Body of pancreas (tissue), 4 donors: ENCODE results near the gene UGT1A5. TPM values are rescaled to one million over a fixed set of nuclear protein-coding genes. Genes with fewer than 3 reads are reported as not detected.

Source experiments
- ATAC-seq: fragments of 150-250 bp; one replicate; pipeline ENCODE4 v1.9.1; 2016
- DNase-seq, 4 donors: peaks; one replicate each; pipeline ENCODE4 v3.0.0-alpha.2; 2019
- H3K27ac ChIP-seq, 4 donors: fragments of 200-600 bp; sonication (generic); 1 replicate in 3 of 4; 2 replicates in 1 of 4; pipeline versions ENCODE4 v1.5.1 to v1.6.1; 2016 to 2019; ENCODE audit warnings: mild to moderate bottlenecking in 1 of 4, mixed read lengths in 1 of 4, moderate library complexity in 1 of 4
- H3K27me3 ChIP-seq, 2 donors: fragments of 200-600 bp; sonication (generic); one replicate each; pipeline ENCODE4 v1.6.0; 2016; ENCODE audit warnings: mild to moderate bottlenecking in 1 of 2
- H3K36me3 ChIP-seq, 2 donors: fragments of 200-600 bp; sonication (generic); replicated peaks in 1 of 2; 2 replicates each; pipeline ENCODE4 v1.5.1; 2016; ENCODE audit warnings: low read depth in 2 of 2; ENCODE audit not compliant: insufficient read depth in 1 of 2
- H3K4me1 ChIP-seq: fragments of 200-600 bp; sonication (generic); one replicate; pipeline ENCODE4 v1.6.0; 2016
- H3K4me3 ChIP-seq, 2 donors: fragments of 200-600 bp; sonication (generic); 1 replicate in 1 of 2; 2 replicates in 1 of 2; pipeline ENCODE4 v1.5.1; 2016 to 2019
- H3K9me3 ChIP-seq, 3 donors: fragments of 200-600 bp; sonication (generic); 1 replicate in 2 of 3; 2 replicates in 1 of 3; pipeline ENCODE4 v1.5.1; 2016
- CTCF ChIP-seq, 7 experiments: fragments of 450-650 bp in 4 of 7; fragments of 200-600 bp in 3 of 7; sonication (generic) in 3 of 7; IDR thresholded peaks; one replicate each; pipeline ENCODE4 v1.5.1; 2016 to 2019; ENCODE audit warnings: antibody characterized with exemption in 7 of 7
- POLR2A ChIP-seq, 3 donors: fragments of 450-650 bp; IDR thresholded peaks; one replicate each; pipeline ENCODE4 v1.6.1; 2016; ENCODE audit warnings: antibody characterized with exemption in 3 of 3, mild to moderate bottlenecking in 2 of 3
- WGBS, 2 donors: methylation state at CpG; one replicate each; pipeline ENCODE4 v1.1.5; 2017; 5-methylcytosine and 5-hydroxymethylcytosine counted together
- intact Hi-C: fragments of 100-400 bp; cut with DNase I; formaldehyde crosslinking; loops from one replicate; pipeline ENCODE4 v1.15.1; 2023
- total RNA-seq, 2 donors: library from RNA; depleted of rRNA; stranded (reverse); fragments of >200 nt; gene quantifications; one replicate each; pipeline ENCODE4 v1.1.0, GENCODE V29; 2016

The UGT1A5 gene
- total RNA-seq, 2 donors from 2014 or later, result not detected

GRCh38 chr2:233822101-233822771, 109.5 kb downstream of the UGT1A5 start:
- no peaks in the 10 kb centered on the region for H3K27me3 ChIP-seq
- DNase-seq (no peak), ATAC-seq (no peak)
- intact Hi-C loops, result no loop called here
- H3K4me3 ChIP-seq, result no peak overlapping the region
- no peak overlapping the region for H3K27ac ChIP-seq
- TF ChIP-seq CTCF (IDR thresholded peaks at IDR 0.05), result no peak
- TF ChIP-seq POLR2A (IDR thresholded peaks at IDR 0.05), result no peak
- no peaks in the 10 kb centered on the region for H3K9me3 ChIP-seq
- H3K4me1 ChIP-seq, result no peaks in the 10 kb centered on the region
- WGBS, 2 donors, result 82 to 84% methylated on average over 7 to 21 of the region's 21 CpGs
- H3K36me3 ChIP-seq, result no peaks in the 10 kb centered on the region

Other genes starting within 250 kb of the UGT1A5 start
- 10 to 100 TPM; 34.9 to 38.9 TPM for gene USP40, start 146.1 kb upstream of the UGT1A5 start, total RNA-seq
- not detected for gene UGT1A8, start 95.3 kb upstream of the UGT1A5 start, total RNA-seq
- under 1 TPM; 0.52 to 0.99 TPM for gene UGT1A10, start 76.5 kb upstream of the UGT1A5 start, total RNA-seq
- not detected for gene UGT1A9, start 41.0 kb upstream of the UGT1A5 start, total RNA-seq
- not detected for gene UGT1A7, start 31.0 kb upstream of the UGT1A5 start, total RNA-seq
- under 1 TPM in 1 of 2 donors, not detected in 1; 0.33 TPM for gene UGT1A6, start 20.0 kb upstream of the UGT1A5 start, total RNA-seq
- gene UGT1A4, start 5.8 kb downstream of the UGT1A5 start, total RNA-seq, result 1 to 10 TPM in 1 of 2 donors, not detected in 1; 3.3 TPM
- gene UGT1A3, start 16.1 kb downstream of the UGT1A5 start, total RNA-seq, result not detected
- gene UGT1A1, start 47.4 kb downstream of the UGT1A5 start, total RNA-seq, result not detected
- not detected for gene MROH2A, start 65.4 kb downstream of the UGT1A5 start, total RNA-seq
- gene HJURP, start 141.6 kb downstream of the UGT1A5 start, total RNA-seq, result 1 to 10 TPM in 1 of 2 donors, not detected in 1; 3.6 TPM
- under 1 TPM in 1 of 2 donors, not detected in 1; 0.78 TPM for gene TRPM8, start 204.5 kb downstream of the UGT1A5 start, total RNA-seq